Liver (tissue), 9 donors: Measurements from ENCODE around the gene OGDHL. TPM values are rescaled to one million over a fixed set of nuclear protein-coding genes. Genes with fewer than 3 reads are reported as not detected.

ENCODE experiments used
- DNase-seq: peaks from one replicate; pipeline ENCODE4 v3.0.0-alpha.2; 2017; ENCODE audit warnings: low spot score
- H3K27ac ChIP-seq, 2 donors: one replicate each; pipeline ENCODE4 v1.7.0; 2013; ENCODE audit warnings: inconsistent platforms in 2 of 2, low read length in 2 of 2, control low read depth in 1 of 2, low read depth in 1 of 2, mild to moderate bottlenecking in 1 of 2
- H3K27me3 ChIP-seq, 4 donors: one replicate each; pipeline versions ENCODE4 v1.6.1 to v1.7.0; 2013; ENCODE audit warnings: low read length in 3 of 4, inconsistent platforms in 1 of 4, mild to moderate bottlenecking in 1 of 4, moderate library complexity in 1 of 4; ENCODE audit not compliant: control insufficient read depth in 4 of 4, insufficient read depth in 4 of 4
- H3K36me3 ChIP-seq, 4 donors: one replicate each; pipeline versions ENCODE4 v1.6.1 to v1.7.0; 2013; ENCODE audit warnings: low read length in 3 of 4, mild to moderate bottlenecking in 3 of 4, low read depth in 1 of 4, moderate library complexity in 1 of 4; ENCODE audit not compliant: control insufficient read depth in 4 of 4, insufficient read depth in 3 of 4
- H3K4me1 ChIP-seq, 4 donors: one replicate each; pipeline versions ENCODE4 v1.6.1 to v1.7.0; 2013; ENCODE audit warnings: low read length in 3 of 4, mild to moderate bottlenecking in 3 of 4, moderate library complexity in 1 of 4; ENCODE audit not compliant: control insufficient read depth in 4 of 4, insufficient read depth in 4 of 4
- H3K4me3 ChIP-seq, 3 donors: one replicate each; pipeline versions ENCODE4 v1.6.1 to v1.7.0; 2013; ENCODE audit warnings: low read length in 3 of 3, control low read depth in 1 of 3, low read depth in 1 of 3, mild to moderate bottlenecking in 1 of 3
- H3K9ac ChIP-seq, 2 donors: one replicate each; pipeline ENCODE4 v1.7.0; 2013; ENCODE audit warnings: low read length in 2 of 2, mild to moderate bottlenecking in 2 of 2, moderate library complexity in 2 of 2, control low read depth in 1 of 2, low read depth in 1 of 2
- H3K9me3 ChIP-seq, 4 donors: one replicate each; pipeline versions ENCODE4 v1.6.1 to v1.7.0; 2013; ENCODE audit warnings: low read length in 3 of 4; ENCODE audit not compliant: control insufficient read depth in 4 of 4
- EGR1 ChIP-seq, 2 donors: IDR thresholded peaks; 2 replicates each; pipeline ENCODE4 v1.6.1; 2016 to 2018; ENCODE audit warnings: antibody characterized with exemption in 2 of 2, low read depth in 2 of 2
- FOXA1 ChIP-seq: IDR thresholded peaks from 2 replicates; pipeline ENCODE4 v1.6.1; 2016; ENCODE audit warnings: antibody characterized with exemption
- FOXA2 ChIP-seq: IDR thresholded peaks from 2 replicates; pipeline ENCODE4 v1.6.1; 2016; ENCODE audit warnings: antibody characterized with exemption
- GABPA ChIP-seq, 2 donors: IDR thresholded peaks in 1 of 2; conservative IDR thresholded peaks in 1 of 2; 2 replicates each; pipeline ENCODE4 v1.6.1; 2016; ENCODE audit warnings: antibody characterized with exemption in 2 of 2, mild to moderate bottlenecking in 1 of 2, moderate library complexity in 1 of 2
- HNF4A ChIP-seq, 2 donors: conservative IDR thresholded peaks; 2 replicates each; pipeline ENCODE4 v1.6.1; 2016; ENCODE audit warnings: antibody characterized with exemption in 2 of 2, mild to moderate bottlenecking in 2 of 2
- HNF4G ChIP-seq: IDR thresholded peaks from 2 replicates; pipeline ENCODE4 v1.6.1; 2016; ENCODE audit warnings: antibody characterized with exemption
- JUND ChIP-seq, 2 donors: IDR thresholded peaks; 2 replicates each; pipeline ENCODE4 v1.6.1; 2016; ENCODE audit warnings: antibody characterized with exemption in 2 of 2
- NR2F2 ChIP-seq: IDR thresholded peaks from 2 replicates; pipeline ENCODE4 v1.6.1; 2016; ENCODE audit warnings: antibody characterized with exemption
- RAD21 ChIP-seq, 2 donors: IDR thresholded peaks; 2 replicates each; pipeline ENCODE4 v1.6.1; 2016; ENCODE audit warnings: antibody characterized with exemption in 2 of 2, mild to moderate bottlenecking in 2 of 2
- RXRA ChIP-seq, 2 donors: IDR thresholded peaks; 2 replicates each; pipeline ENCODE4 v1.6.1; 2017 to 2018; ENCODE audit warnings: antibody characterized with exemption in 2 of 2, mild to moderate bottlenecking in 1 of 2
- SP1 ChIP-seq: IDR thresholded peaks from 2 replicates; pipeline ENCODE4 v1.6.1; 2018; ENCODE audit warnings: antibody characterized with exemption, mild to moderate bottlenecking
- TAF1 ChIP-seq: conservative IDR thresholded peaks from 2 replicates; pipeline ENCODE4 v1.6.1; 2016; ENCODE audit warnings: antibody characterized with exemption, mild to moderate bottlenecking
- YY1 ChIP-seq: IDR thresholded peaks from 2 replicates; pipeline ENCODE4 v1.6.1; 2016; ENCODE audit warnings: antibody characterized with exemption, mild to moderate bottlenecking
- ZBTB33 ChIP-seq: IDR thresholded peaks from 2 replicates; pipeline ENCODE4 v1.6.1; 2016; ENCODE audit warnings: antibody characterized with exemption
- WGBS: extraction: QIAGEN DNeasy Blood & Tissue Kit; methylation state at CpG from one replicate; pipeline ENCODE4 v1.1.7; 2013; 5-methylcytosine and 5-hydroxymethylcytosine counted together
- polyA plus RNA-seq, 2 donors: library from polyadenylated mRNA; stranded (reverse) in 1 of 2; unstranded in 1 of 2; fragments of 200-250 nt in 1 of 2; fragments of >200 nt in 1 of 2; fragmentation: Nextera tagmentation in 1 of 2; extraction: Ambion mirVana in 1 of 2; gene quantifications; one replicate each; pipeline versions ENCODE4 v1.2.1 to v1.2.3, GENCODE V29; 2013 to 2015
- total RNA-seq, 2 donors: library from RNA; depleted of rRNA; stranded (reverse); fragments of >200 nt; gene quantifications; one replicate each; pipeline ENCODE4 v1.2.3, GENCODE V29; 2014
- TF ChIP-seq, protein P1 (sequence below): IDR thresholded peaks from 2 replicates; pipeline ENCODE4 v1.6.1; 2016; ENCODE audit warnings: antibody characterized with exemption
- TF ChIP-seq, protein P2 (sequence below): IDR thresholded peaks from 2 replicates; pipeline ENCODE4 v1.6.1; 2016; ENCODE audit warnings: antibody characterized with exemption, mild to moderate bottlenecking
- TF ChIP-seq, protein P3 (sequence below): fragments of 150-350 bp; IDR thresholded peaks from 2 replicates; pipeline ENCODE4 v1.5.1; 2017; ENCODE audit warnings: improper control_type of control experiment, low read depth, low read length; ENCODE audit not compliant: missing input control
- TF ChIP-seq, protein P4 (sequence below): IDR thresholded peaks from 2 replicates; pipeline ENCODE4 v1.6.1; 2016; ENCODE audit warnings: antibody characterized with exemption
- donor health status: healthy.
- donor health status: healthy.
- donor health status: healthy.
- donor health status: healthy.
- donor health status: healthy.

The OGDHL gene
- total and polyA plus RNA-seq, 4 donors: 5.2 to 67.9 (median 49.7) TPM

GRCh38 chr10:49709934-49710333 lies 52.2 kb downstream of the OGDHL start:
- Histone ChIP-seq H3K9me3 (peaks cover 0 to 1% (median 0%) of the 10 kb centered on the region in 4 donors), H3K4me1 (no peaks in the 10 kb centered on the region), H3K4me3 (no peak overlapping the region), H3K36me3 (no peaks in the 10 kb centered on the region), H3K27me3 (no peaks in the 10 kb centered on the region), H3K9ac (no peak overlapping the region), H3K27ac (no peak overlapping the region)
- no peak for DNase-seq
- TF ChIP-seq ZBTB33: no peak
- no peak for TF ChIP-seq NR2F2
- TF ChIP-seq HNF4G: no peak
- no peak for TF ChIP-seq EGR1 (IDR thresholded peaks at IDR 0.05; ENCODE audit: low read depth in 2 of 2)
- TF ChIP-seq, protein P1, sequence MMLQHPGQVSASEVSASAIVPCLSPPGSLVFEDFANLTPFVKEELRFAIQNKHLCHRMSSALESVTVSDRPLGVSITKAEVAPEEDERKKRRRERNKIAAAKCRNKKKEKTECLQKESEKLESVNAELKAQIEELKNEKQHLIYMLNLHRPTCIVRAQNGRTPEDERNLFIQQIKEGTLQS: no peak
- TF ChIP-seq SP1: no peak
- no peak for TF ChIP-seq TAF1
- no peak for TF ChIP-seq HNF4A (conservative IDR thresholded peaks at IDR 0.05)
- TF ChIP-seq FOXA2: no peak
- TF ChIP-seq RXRA (IDR thresholded peaks at IDR 0.05): no peak
- no peak for TF ChIP-seq GABPA (IDR thresholded peaks at IDR 0.05 in 1 of 2, conservative IDR thresholded peaks at IDR 0.05 in 1 of 2)
- TF ChIP-seq, protein P2, sequence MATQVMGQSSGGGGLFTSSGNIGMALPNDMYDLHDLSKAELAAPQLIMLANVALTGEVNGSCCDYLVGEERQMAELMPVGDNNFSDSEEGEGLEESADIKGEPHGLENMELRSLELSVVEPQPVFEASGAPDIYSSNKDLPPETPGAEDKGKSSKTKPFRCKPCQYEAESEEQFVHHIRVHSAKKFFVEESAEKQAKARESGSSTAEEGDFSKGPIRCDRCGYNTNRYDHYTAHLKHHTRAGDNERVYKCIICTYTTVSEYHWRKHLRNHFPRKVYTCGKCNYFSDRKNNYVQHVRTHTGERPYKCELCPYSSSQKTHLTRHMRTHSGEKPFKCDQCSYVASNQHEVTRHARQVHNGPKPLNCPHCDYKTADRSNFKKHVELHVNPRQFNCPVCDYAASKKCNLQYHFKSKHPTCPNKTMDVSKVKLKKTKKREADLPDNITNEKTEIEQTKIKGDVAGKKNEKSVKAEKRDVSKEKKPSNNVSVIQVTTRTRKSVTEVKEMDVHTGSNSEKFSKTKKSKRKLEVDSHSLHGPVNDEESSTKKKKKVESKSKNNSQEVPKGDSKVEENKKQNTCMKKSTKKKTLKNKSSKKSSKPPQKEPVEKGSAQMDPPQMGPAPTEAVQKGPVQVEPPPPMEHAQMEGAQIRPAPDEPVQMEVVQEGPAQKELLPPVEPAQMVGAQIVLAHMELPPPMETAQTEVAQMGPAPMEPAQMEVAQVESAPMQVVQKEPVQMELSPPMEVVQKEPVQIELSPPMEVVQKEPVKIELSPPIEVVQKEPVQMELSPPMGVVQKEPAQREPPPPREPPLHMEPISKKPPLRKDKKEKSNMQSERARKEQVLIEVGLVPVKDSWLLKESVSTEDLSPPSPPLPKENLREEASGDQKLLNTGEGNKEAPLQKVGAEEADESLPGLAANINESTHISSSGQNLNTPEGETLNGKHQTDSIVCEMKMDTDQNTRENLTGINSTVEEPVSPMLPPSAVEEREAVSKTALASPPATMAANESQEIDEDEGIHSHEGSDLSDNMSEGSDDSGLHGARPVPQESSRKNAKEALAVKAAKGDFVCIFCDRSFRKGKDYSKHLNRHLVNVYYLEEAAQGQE: no peak
- no peak for TF ChIP-seq RAD21 (IDR thresholded peaks at IDR 0.05)
- no peak for TF ChIP-seq YY1
- TF ChIP-seq FOXA1: no peak
- TF ChIP-seq, protein P3, sequence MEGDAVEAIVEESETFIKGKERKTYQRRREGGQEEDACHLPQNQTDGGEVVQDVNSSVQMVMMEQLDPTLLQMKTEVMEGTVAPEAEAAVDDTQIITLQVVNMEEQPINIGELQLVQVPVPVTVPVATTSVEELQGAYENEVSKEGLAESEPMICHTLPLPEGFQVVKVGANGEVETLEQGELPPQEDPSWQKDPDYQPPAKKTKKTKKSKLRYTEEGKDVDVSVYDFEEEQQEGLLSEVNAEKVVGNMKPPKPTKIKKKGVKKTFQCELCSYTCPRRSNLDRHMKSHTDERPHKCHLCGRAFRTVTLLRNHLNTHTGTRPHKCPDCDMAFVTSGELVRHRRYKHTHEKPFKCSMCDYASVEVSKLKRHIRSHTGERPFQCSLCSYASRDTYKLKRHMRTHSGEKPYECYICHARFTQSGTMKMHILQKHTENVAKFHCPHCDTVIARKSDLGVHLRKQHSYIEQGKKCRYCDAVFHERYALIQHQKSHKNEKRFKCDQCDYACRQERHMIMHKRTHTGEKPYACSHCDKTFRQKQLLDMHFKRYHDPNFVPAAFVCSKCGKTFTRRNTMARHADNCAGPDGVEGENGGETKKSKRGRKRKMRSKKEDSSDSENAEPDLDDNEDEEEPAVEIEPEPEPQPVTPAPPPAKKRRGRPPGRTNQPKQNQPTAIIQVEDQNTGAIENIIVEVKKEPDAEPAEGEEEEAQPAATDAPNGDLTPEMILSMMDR: no peak
- no peak for TF ChIP-seq JUND (IDR thresholded peaks at IDR 0.05)
- TF ChIP-seq, protein P4, sequence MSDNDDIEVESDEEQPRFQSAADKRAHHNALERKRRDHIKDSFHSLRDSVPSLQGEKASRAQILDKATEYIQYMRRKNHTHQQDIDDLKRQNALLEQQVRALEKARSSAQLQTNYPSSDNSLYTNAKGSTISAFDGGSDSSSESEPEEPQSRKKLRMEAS: no peak
- 72% methylated on average over 5 of the region's 5 CpGs for WGBS
